Dermis blood vessel endothelial cell (primary cell): ENCODE measurements around the gene SOBP. TPM values are rescaled to one million over a fixed set of nuclear protein-coding genes. Genes with fewer than 3 reads are reported as not detected.
A peak's percentile ranks its signal among the peaks of the same experiment; 100 is the strongest.
"Not testable (repeated sequence)": the region's sequence is repeated elsewhere in the genome, so short reads cannot be mapped to it uniquely, and the experiment has no call there.

ENCODE experiments used
- DNase-seq: peaks from one replicate; pipeline ENCODE4 v3.0.0; 2010
- total RNA-seq: library from RNA; depleted of rRNA; stranded (reverse); fragments of >200 nt; gene quantifications from 2 replicates; pipeline ENCODE4 v1.2.3, GENCODE V29; 2014

The SOBP gene
- total RNA-seq, result 0.42 and 1.0 TPM in 2 replicates

- peak; percentile 46 for DNase-seq
Observed at GRCh38 chr6:107489636-107490565, at the start of gene SOBP. Gene SOBP (plus strand): TSS chr6:107490117. CDS start chr6:107490617, 500 bp downstream.

GRCh38 chr6:107440936-107441335 lies 49.0 kb upstream of the SOBP start:
- no peak for DNase-seq

- DNase-seq, result no peak
Observed at GRCh38 chr6:107441682-107442081, 48.2 kb upstream of the SOBP start.

GRCh38 chr6:107442938-107443607 lies 46.8 kb upstream of the SOBP start:
- DNase-seq, result no peak

- DNase-seq, result no peak
Observed at GRCh38 chr6:107443608-107444267, 46.2 kb upstream of the SOBP start.

GRCh38 chr6:107444277-107444676 lies 45.6 kb upstream of the SOBP start:
- DNase-seq, result no peak

- no peak for DNase-seq
Observed at GRCh38 chr6:107447663-107448216, 42.2 kb upstream of the SOBP start.

- no peak for DNase-seq
Observed at GRCh38 chr6:107448776-107449175, 41.1 kb upstream of the SOBP start.

GRCh38 chr6:107458672-107459282 lies 31.1 kb upstream of the SOBP start:
- peak; percentile 29 for DNase-seq

- DNase-seq, result peak; percentile 96
Observed at GRCh38 chr6:107459283-107460082, 30.4 kb upstream of the SOBP start, which contains the start of gene PDSS2. Gene PDSS2 (minus strand): TSS chr6:107459564. CDS start chr6:107459285, 279 bp downstream.

GRCh38 chr6:107460083-107460631 lies 29.8 kb upstream of the SOBP start:
- DNase-seq, result no peak

- no peak for DNase-seq
Observed at GRCh38 chr6:107466062-107466461, 23.9 kb upstream of the SOBP start.

- DNase-seq, result no peak
Observed at GRCh38 chr6:107470364-107470763, 19.6 kb upstream of the SOBP start.

- DNase-seq, result no peak
Observed at GRCh38 chr6:107473660-107474059, 16.3 kb upstream of the SOBP start.

GRCh38 chr6:107475360-107475759 lies 14.6 kb upstream of the SOBP start:
- not testable (repeated sequence) for DNase-seq

- DNase-seq, result not testable (repeated sequence)
Observed at GRCh38 chr6:107475826-107476225, 14.1 kb upstream of the SOBP start.

GRCh38 chr6:107479089-107479690 lies 10.7 kb upstream of the SOBP start:
- no peak for DNase-seq

- DNase-seq, result no peak
Observed at GRCh38 chr6:107485157-107485556, 4.8 kb upstream of the SOBP start.

- DNase-seq, result no peak
Observed at GRCh38 chr6:107488174-107488874, 1.6 kb upstream of the SOBP start.
